D721Med (cell line): ENCODE measurements around the gene AMD1.

ENCODE experiments used
- DNase-seq: peaks from one replicate; pipeline ENCODE4 v3.0.0; 2011; ENCODE audit warnings: low spot score; ENCODE audit not compliant: insufficient read length
- FAIRE-seq: peaks from 2 replicates; lab custom pipeline; 2011; peaks lifted over from hg19 to GRCh38; lab: Jason Lieb, UNC
- TF ChIP-seq, protein P1 (sequence below): IDR thresholded peaks from 2 replicates; pipeline ENCODE4 v1.5.1; 2012; ENCODE audit warnings: mild to moderate bottlenecking, control low read depth; ENCODE audit not compliant: insufficient read depth; ENCODE audit errors: missing control alignments

AMD1 gene

DNA sequence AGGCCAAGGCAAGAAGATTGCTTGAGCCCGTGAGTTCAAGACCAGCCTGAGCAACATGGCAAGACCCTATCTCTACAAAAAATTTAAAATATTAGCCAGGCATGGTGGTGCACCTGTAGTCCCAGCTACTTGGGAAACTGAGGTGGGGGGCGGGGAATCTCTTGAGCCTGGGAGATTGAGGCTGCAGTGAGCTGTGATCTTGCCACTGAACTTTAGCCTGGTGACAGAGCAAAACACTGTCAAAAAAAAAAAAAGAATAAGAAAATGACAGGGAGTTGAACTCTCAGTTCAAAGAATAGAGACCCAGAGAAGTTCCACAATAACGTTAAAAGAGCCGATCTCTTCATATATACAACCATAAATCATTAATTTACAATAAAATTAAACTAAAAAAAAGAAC, 24.8 kb upstream of the AMD1 start:
- TF ChIP-seq, protein P1, sequence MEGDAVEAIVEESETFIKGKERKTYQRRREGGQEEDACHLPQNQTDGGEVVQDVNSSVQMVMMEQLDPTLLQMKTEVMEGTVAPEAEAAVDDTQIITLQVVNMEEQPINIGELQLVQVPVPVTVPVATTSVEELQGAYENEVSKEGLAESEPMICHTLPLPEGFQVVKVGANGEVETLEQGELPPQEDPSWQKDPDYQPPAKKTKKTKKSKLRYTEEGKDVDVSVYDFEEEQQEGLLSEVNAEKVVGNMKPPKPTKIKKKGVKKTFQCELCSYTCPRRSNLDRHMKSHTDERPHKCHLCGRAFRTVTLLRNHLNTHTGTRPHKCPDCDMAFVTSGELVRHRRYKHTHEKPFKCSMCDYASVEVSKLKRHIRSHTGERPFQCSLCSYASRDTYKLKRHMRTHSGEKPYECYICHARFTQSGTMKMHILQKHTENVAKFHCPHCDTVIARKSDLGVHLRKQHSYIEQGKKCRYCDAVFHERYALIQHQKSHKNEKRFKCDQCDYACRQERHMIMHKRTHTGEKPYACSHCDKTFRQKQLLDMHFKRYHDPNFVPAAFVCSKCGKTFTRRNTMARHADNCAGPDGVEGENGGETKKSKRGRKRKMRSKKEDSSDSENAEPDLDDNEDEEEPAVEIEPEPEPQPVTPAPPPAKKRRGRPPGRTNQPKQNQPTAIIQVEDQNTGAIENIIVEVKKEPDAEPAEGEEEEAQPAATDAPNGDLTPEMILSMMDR, result no peak
- DNase-seq (no peak), FAIRE-seq (no peak)

DNA sequence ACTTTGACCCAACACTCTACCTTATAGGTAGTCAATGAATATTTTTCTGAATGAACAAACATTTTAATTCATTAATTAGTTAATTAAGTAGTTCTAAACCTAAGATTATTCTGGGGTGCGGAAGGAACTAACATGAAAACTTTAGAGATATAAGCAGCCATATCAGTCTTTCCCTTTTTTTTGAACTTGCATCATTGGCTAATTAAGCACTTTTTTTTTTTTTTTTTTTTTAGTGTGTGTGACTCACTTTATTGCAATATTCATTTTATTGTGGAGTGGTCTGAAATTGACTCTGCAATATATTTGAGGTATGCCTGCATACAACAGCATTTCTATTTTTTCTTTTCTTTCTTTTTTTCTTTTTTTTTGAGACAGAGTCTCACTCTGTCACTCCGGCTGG, 21.8 kb upstream of the AMD1 start:
- TF ChIP-seq, protein P1, result no peak
- FAIRE-seq, result no peak
- no peak for DNase-seq

DNA sequence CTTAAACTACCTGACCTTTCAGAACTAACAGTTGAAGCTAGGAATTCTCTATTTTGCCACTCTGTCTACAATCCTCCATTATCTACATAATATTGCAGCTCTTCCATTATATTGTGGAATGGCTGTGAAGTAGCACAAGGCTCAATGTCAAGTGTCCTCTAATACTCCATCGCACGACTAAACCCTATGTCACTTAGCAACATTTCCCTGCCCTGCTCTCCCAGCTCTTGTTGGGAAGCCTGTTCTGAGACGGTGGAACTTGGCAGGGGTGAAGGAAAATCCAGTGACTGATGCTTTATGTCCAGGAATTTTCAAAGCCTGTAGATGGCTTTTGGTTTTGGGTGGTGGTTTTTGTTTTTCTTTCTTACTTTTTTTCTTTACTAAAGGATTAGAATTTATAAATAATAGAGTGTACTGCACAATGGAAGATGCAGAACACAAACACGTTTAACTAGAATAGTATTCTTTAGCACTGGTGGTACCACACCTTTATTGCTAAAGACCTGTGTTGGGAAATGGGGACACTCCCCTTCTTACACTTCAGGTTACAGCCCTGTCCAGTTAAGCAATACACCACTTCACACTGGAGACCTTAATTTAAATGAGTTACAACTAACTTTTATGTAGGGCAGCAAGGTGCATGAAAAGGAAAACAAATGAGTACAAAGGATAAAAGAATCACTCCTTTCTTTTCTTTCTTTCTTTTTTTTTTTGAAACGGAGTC, 20.7 kb upstream of the AMD1 start:
- FAIRE-seq, result no peak

DNA sequence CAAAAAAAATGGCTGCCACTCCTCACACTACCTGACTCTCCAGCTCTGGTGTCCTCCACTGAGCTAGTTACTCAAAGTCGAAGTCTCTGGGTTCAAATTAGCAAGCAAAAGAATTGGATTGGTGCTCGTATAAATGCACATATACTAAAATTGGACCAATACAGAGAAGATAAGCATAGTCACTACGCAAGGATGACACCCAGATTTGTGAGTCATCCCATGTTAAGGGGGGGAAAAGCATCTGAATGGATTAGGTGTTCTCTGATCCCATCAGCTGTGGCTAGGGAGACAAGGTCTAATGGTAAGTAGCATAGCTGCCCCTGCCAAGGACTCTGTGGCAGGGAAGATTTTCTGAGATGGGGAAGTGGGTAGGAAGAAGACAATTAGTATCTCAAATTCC, 18.3 kb upstream of the AMD1 start:
- DNase-seq (no peak), FAIRE-seq (no peak)
- TF ChIP-seq, protein P1, result no peak

More for the DNA sequence above, 20.7 kb upstream of the AMD1 start:
- no peak for DNase-seq
- TF ChIP-seq, protein P1, result no peak

DNA sequence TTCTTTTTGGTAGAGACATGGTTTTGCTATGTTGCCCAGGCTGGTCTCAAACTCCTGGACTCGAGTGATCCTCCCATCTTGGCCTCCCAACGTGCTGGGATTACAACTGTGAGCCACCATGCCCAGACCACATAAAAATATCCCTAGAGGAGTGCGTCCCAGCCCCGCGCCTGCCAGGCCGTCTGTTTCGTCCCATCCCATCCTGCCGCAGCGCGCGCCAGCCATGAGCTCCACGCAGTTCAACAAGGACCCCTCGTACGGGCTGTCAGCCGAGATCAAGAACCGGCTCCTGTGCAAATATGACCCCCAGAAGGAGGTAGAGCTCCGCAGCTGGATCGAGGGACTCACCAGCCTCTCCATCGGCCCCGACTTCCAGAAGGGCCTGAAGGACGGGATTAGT, 16.6 kb upstream of the AMD1 start:
- no peak for FAIRE-seq
- DNase-seq, result no peak
- TF ChIP-seq, protein P1, result no peak

DNA sequence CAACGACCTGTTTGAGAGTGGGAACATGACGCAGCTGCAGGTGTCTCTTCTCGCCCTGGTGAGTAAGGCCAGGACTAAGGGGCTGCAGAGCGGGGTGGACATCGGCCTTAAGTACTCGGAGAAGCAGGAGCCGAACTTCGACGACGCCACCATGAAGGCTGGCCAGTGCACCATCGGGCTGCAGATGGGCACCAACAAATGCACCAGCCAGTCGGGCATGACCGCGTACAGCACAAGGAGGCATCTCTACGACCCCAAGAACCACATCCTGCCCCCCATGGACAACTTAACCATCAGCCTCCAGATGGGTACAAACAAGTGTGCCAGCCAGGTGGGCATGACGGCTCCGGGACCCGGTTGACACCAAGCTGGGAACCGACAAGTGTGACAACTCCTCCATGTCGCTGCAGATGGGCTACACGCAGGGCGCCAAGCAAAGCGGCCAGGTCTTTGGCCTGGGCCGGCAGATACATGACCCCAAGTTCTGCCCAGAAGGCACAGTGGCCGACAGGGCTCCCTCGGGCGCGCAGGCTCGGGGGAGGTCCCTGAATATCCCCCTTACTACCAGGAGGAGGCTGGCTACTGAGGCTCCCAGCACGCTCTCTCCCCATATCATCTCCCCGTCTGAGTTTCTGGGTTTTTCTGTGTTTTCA, 15.9 kb upstream of the AMD1 start:
- DNase-seq (no peak), FAIRE-seq (no peak)
- TF ChIP-seq, protein P1, result no peak

DNA sequence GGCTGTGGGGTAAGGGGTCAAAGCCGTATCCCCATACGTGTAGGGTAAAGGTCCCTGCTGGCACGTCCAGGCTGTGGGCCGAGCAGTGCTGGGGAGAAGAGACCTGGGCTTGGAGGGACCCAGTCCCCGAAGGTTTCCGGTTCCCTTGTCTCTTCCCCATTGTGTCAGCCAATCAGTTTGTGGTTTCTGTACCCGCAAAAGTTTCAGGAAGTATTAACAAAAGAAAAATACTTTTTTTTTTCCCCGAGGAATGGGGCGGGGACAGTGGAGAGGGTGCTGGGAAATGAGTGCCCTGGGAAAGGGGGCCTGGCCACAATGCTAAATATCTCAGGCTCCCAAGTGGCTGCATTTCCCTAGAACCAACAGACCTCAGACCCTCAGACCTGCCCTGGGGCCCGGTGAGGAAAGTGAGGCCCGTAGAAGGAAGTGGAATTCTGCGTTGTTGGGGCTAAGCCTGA, 15.2 kb upstream of the AMD1 start:
- DNase-seq (no peak), FAIRE-seq (no peak)
- TF ChIP-seq, protein P1, result no peak
